Measurements from ENCODE around the gene FLCN. TPM values are rescaled to one million over a fixed set of nuclear protein-coding genes. Genes with fewer than 3 reads are reported as not detected.

Gene FLCN
- total and polyA plus RNA-seq, 2 of the 13 experiments (the other 11 are each of a cell fraction or from before 2014, with no cell fraction given), result 16.6 to 24.9 TPM

DNA sequence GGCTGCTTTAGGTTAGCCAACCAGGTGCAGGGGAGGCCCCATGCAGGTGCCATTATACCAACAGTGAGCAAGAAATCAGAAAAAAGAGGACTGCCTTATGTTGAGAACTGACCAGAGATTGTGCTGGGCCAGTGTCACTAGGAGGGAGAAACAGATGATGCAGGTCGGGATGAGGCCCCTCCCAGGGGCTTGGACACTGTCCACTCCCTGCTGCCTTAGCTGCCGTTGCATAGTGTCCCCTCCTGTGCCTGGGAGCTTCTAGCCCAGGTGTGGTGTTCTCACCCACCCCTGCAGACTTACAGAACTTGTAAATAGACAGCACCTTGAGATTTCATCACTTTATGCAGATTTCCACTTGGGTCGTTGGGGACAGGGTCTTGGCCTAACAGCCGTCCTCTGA, 67.6 kb downstream of the FLCN start (continued):
- TF ChIP-seq, protein P1, sequence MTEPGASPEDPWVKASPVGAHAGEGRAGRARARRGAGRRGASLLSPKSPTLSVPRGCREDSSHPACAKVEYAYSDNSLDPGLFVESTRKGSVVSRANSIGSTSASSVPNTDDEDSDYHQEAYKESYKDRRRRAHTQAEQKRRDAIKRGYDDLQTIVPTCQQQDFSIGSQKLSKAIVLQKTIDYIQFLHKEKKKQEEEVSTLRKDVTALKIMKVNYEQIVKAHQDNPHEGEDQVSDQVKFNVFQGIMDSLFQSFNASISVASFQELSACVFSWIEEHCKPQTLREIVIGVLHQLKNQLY (CRISPR knock-in tag; IDR thresholded peaks at IDR 0.05), result no peak
- TF ChIP-seq ZKSCAN5 (CRISPR knock-in tag; IDR thresholded peaks at IDR 0.05) (no peak), ZMYM3 (CRISPR knock-in tag; IDR thresholded peaks at IDR 0.05) (no peak), TCF12 (IDR thresholded peaks at IDR 0.05) (no peak), TCF12 (CRISPR knock-in tag; IDR thresholded peaks at IDR 0.05) (no peak), SP4 (CRISPR knock-in tag; IDR thresholded peaks at IDR 0.05) (no peak), ZNF577 (CRISPR knock-in tag; IDR thresholded peaks at IDR 0.05; ENCODE audit: borderline replicate concordance, low read depth) (no peak), ZFP41 (CRISPR knock-in tag; IDR thresholded peaks at IDR 0.05; ENCODE audit: borderline replicate concordance) (no peak), ZNF772 (CRISPR knock-in tag; IDR thresholded peaks at IDR 0.05) (no peak), MLLT10 (CRISPR knock-in tag; IDR thresholded peaks at IDR 0.05) (no peak), GATA4 (IDR thresholded peaks at IDR 0.05; ENCODE audit: borderline replicate concordance, low read depth) (no peak), ZNF350 (CRISPR knock-in tag; IDR thresholded peaks at IDR 0.05; ENCODE audit: borderline replicate concordance, low read depth) (no peak)
- TF ChIP-seq, protein P2, sequence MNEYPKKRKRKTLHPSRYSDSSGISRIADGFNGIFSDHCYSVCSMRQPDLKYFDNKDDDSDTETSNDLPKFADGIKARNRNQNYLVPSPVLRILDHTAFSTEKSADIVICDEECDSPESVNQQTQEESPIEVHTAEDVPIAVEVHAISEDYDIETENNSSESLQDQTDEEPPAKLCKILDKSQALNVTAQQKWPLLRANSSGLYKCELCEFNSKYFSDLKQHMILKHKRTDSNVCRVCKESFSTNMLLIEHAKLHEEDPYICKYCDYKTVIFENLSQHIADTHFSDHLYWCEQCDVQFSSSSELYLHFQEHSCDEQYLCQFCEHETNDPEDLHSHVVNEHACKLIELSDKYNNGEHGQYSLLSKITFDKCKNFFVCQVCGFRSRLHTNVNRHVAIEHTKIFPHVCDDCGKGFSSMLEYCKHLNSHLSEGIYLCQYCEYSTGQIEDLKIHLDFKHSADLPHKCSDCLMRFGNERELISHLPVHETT (CRISPR knock-in tag; conservative IDR thresholded peaks at IDR 0.05), result no peak

DNA sequence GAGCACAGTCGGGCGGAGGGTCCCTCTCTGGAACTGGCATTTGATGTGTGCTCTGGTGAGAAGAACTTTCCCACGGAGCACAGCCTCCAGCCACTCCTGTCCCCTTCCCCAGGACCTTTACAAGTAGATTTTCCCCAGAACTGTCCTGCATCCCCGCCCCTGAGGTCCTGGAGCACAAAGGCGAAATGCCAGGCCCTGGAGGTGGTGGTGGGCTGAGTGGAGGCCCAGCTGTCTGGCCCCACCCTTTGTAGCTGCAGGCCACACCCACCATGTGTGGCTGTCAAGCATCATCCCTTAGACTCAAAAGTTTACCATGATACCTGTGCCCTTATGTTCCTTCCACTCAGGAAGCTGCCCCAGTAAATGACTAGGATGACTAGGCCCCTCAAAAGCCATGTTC, 68.6 kb downstream of the FLCN start:
- in situ Hi-C loops (cut with HindIII; ENCODE audit: extremely low pct_ligation_motif_present, low pct_unique_long_range_greater_than_20kb), result no loop called here
- Histone ChIP-seq H3K9me3 (ENCODE audit: low read length) (no peaks in the 10 kb centered on the region), H2AFZ (ENCODE audit: low read length) (no peak overlapping the region), H3K4me2 (ENCODE audit: low read depth, low read length) (no peak overlapping the region), H3K36me3 (replicated peaks in 1 of 2; ENCODE audit: control insufficient read depth in 1 of 2, insufficient read depth in 2 of 2, low read length in 2 of 2) (peaks cover 14 to 52% of the 10 kb centered on the region in 2 experiments; a peak in 4 of 5 replicates), H3K4me1 (ENCODE audit: insufficient read depth, low read length) (no peaks in the 10 kb centered on the region), H3K4me3 (replicated peaks in 1 of 3; ENCODE audit: insufficient read depth in 1 of 3, low read depth in 2 of 3, low read length in 3 of 3) (no peak overlapping the region), H3K79me2 (ENCODE audit: insufficient read depth, low read length) (no peaks in the 10 kb centered on the region), H3K9ac (ENCODE audit: insufficient read depth, low read depth, low read length) (no peak overlapping the region), H3K27ac (ENCODE audit: extremely low read length, insufficient read depth, low read length) (no peak overlapping the region), H4K20me1 (ENCODE audit: insufficient read depth, low read length) (no peaks in the 10 kb centered on the region), H3K27me3 (ENCODE audit: control insufficient read depth in 1 of 2, insufficient read depth in 2 of 2, low read length in 2 of 2) (no peaks in the 10 kb centered on the region)
- FAIRE-seq (no peak), DNase-seq (ENCODE audit: low spot score) (no peak), ATAC-seq (no peak)
- TF ChIP-seq SRSF4 (IDR thresholded peaks at IDR 0.05; ENCODE audit: low read depth, low read length, poor library complexity, severe bottlenecking) (no peak), ZNF766 (CRISPR knock-in tag; IDR thresholded peaks at IDR 0.05; ENCODE audit: borderline replicate concordance) (no peak)
- TF ChIP-seq, protein P3, sequence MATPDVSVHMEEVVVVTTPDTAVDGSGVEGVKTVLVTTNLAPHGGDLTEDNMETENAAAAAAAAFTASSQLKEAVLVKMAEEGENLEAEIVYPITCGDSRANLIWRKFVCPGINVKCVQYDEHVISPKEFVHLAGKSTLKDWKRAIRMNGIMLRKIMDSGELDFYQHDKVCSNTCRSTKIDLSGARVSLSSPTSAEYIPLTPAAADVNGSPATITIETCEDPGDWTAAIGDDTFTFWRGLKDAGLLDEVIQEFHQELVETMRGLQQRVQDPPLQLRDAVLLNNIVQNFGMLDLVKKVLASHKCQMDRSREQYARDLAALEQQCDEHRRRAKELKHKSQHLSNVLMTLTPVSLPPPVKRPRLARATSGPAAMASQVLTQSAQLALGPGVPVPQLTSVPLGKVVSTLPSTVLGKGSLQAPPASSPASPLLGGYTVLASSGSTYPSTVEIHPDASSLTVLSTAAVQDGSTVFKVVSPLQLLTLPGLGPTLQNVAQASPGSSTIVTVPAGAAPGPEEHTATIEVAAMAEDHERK (CRISPR knock-in tag; IDR thresholded peaks at IDR 0.05; ENCODE audit: low read depth), result no peak
- intact Hi-C loops (cut with micrococcal nuclease; ENCODE audit: unreplicated experiment), result no loop called here
- ChIA-PET POLR2A (no interaction called here), CTCF (ENCODE audit: low intra/inter-chr PET ratio, low total read pairs) (no interaction called here)
- 100% methylated on average over 2 of the region's 5 CpGs for WGBS (ENCODE audit: low lambda C conversion rate)
- no TSS peak for BruUV-seq (replicated peaks)
